ENCODE data around the gene TRIM5.

- TF ChIP-seq POLR2A (IDR thresholded peaks at IDR 0.05; ENCODE audit: low read length) (no peak), GATA1 (IDR thresholded peaks at IDR 0.05; ENCODE audit: low read depth, low read length) (no peak)
These were observed 28.8 kb upstream of the TRIM5 start for GRCh38 chr11:5713695-5714094.
